SK-N-MC (cell line): Measurements from ENCODE around the gene TLE6.

Experiments used
- DNase-seq: peaks from one replicate; pipeline ENCODE4 v3.0.0-alpha.2; 2011; ENCODE audit warnings: low read depth, low spot score
- H3K27ac ChIP-seq: fragments of 200-600 bp; sonication (generic); 2 replicates; pipeline ENCODE4 v1.5.1; 2016; ENCODE audit warnings: mixed run types
- H3K36me3 ChIP-seq: fragments of 200-600 bp; sonication (generic); 2 replicates; pipeline ENCODE4 v1.6.1; 2017; ENCODE audit warnings: antibody characterized with exemption, low read length, mixed read lengths; ENCODE audit not compliant: insufficient read depth
- H3K4me3 ChIP-seq: fragments of 200-600 bp; sonication (generic); 2 replicates; pipeline ENCODE4 v1.5.1; 2016
- H3K9ac ChIP-seq: fragments of 200-600 bp; sonication (generic); 2 replicates; pipeline ENCODE4 v1.8.0; 2017; ENCODE audit warnings: mixed run types, mixed read lengths; ENCODE audit not compliant: insufficient read length
- H3K9me3 ChIP-seq: fragments of 200-600 bp; sonication (generic); 2 replicates; pipeline ENCODE4 v1.6.1; 2017; ENCODE audit warnings: low read depth, mild to moderate bottlenecking, antibody characterized with exemption, low read length, moderate library complexity, mixed read lengths
- EZH2 ChIP-seq: fragments of 200-600 bp; sonication (generic); IDR thresholded peaks from one replicate; pipeline ENCODE4 v1.6.1; 2017; ENCODE audit warnings: antibody characterized with exemption
- FOXP2 ChIP-seq: optimal IDR thresholded peaks from 2 replicates; pipeline ENCODE3; 2011; ENCODE audit warnings: mild to moderate bottlenecking, moderate library complexity; ENCODE audit not compliant: insufficient read depth; ENCODE audit errors: extremely low read length, control extremely low read depth
- POLR2AphosphoS5 ChIP-seq: IDR thresholded peaks from 2 replicates; pipeline ENCODE4 v1.6.1; 2012; ENCODE audit warnings: mild to moderate bottlenecking, low read depth, low read length, borderline replicate concordance

The TLE6 gene

GRCh38 chr19:3015126-3016057, 38.0 kb downstream of the TLE6 start:
- no peak for DNase-seq
- no peaks in the 10 kb centered on the region for H3K9me3 ChIP-seq
- no peaks in the 10 kb centered on the region for H3K36me3 ChIP-seq
- H3K9ac ChIP-seq = no peak overlapping the region
- no peak overlapping the region for H3K4me3 ChIP-seq
- TF ChIP-seq EZH2 (no peak), POLR2AphosphoS5 (no peak), FOXP2 (no peak)
- H3K27ac ChIP-seq = no peak overlapping the region

GRCh38 chr19:3017923-3018322, 40.6 kb downstream of the TLE6 start:
- Histone ChIP-seq H3K9me3 (no peaks in the 10 kb centered on the region), H3K4me3 (no peak overlapping the region), H3K9ac (no peak overlapping the region), H3K36me3 (no peaks in the 10 kb centered on the region), H3K27ac (no peak overlapping the region)
- DNase-seq = no peak
- TF ChIP-seq FOXP2 (no peak), EZH2 (no peak), POLR2AphosphoS5 (no peak)

GRCh38 chr19:3019211-3019854, 42.0 kb downstream of the TLE6 start:
- Histone ChIP-seq H3K9me3 (no peaks in the 10 kb centered on the region), H3K4me3 (no peak overlapping the region), H3K27ac (no peak overlapping the region), H3K9ac (no peak overlapping the region), H3K36me3 (no peaks in the 10 kb centered on the region)
- no peak for DNase-seq
- TF ChIP-seq EZH2 = no peak
- no peak for TF ChIP-seq POLR2AphosphoS5
- TF ChIP-seq FOXP2 = no peak

- Histone ChIP-seq H3K4me3 (no peak overlapping the region), H3K36me3 (no peaks in the 10 kb centered on the region), H3K27ac (no peak overlapping the region), H3K9me3 (no peaks in the 10 kb centered on the region), H3K9ac (no peak overlapping the region)
- no peak for DNase-seq
- TF ChIP-seq POLR2AphosphoS5 = no peak
- TF ChIP-seq EZH2 = no peak
- no peak for TF ChIP-seq FOXP2
These were observed 43.1 kb downstream of the TLE6 start for GRCh38 chr19:3020321-3020960.

GRCh38 chr19:3024509-3024869, 47.1 kb downstream of the TLE6 start:
- no peak overlapping the region for H3K9ac ChIP-seq
- no peak overlapping the region for H3K4me3 ChIP-seq
- DNase-seq = no peak
- TF ChIP-seq EZH2 = no peak
- TF ChIP-seq POLR2AphosphoS5 = no peak
- no peak for TF ChIP-seq FOXP2
- H3K9me3 ChIP-seq = no peaks in the 10 kb centered on the region
- H3K36me3 ChIP-seq = no peaks in the 10 kb centered on the region
- H3K27ac ChIP-seq = no peak overlapping the region

GRCh38 chr19:3024870-3025548, 47.6 kb downstream of the TLE6 start:
- Histone ChIP-seq H3K36me3 (no peaks in the 10 kb centered on the region), H3K9ac (no peak overlapping the region), H3K4me3 (peak overlapping the region; percentile 15; the same call in 1 of the 2 replicates), H3K27ac (no peak overlapping the region), H3K9me3 (no peaks in the 10 kb centered on the region)
- TF ChIP-seq POLR2AphosphoS5 (no peak), FOXP2 (no peak), EZH2 (no peak)
- no peak for DNase-seq

- TF ChIP-seq EZH2 (no peak), POLR2AphosphoS5 (no peak), FOXP2 (no peak)
- Histone ChIP-seq H3K27ac (no peak overlapping the region), H3K4me3 (0 out of 2 replicates have a peak overlapping the region, but pooled peaks have one; percentile 15), H3K36me3 (no peaks in the 10 kb centered on the region), H3K9ac (no peak overlapping the region), H3K9me3 (no peaks in the 10 kb centered on the region)
- DNase-seq = no peak
These were observed 48.2 kb downstream of the TLE6 start for GRCh38 chr19:3025549-3025886.

- H3K4me3 ChIP-seq = no peak overlapping the region
- no peak for DNase-seq
- H3K36me3 ChIP-seq = no peaks in the 10 kb centered on the region
- no peak for TF ChIP-seq POLR2AphosphoS5
- no peak for TF ChIP-seq EZH2
- no peak for TF ChIP-seq FOXP2
- H3K9ac ChIP-seq = no peak overlapping the region
- no peak overlapping the region for H3K27ac ChIP-seq
- H3K9me3 ChIP-seq = no peaks in the 10 kb centered on the region
These were observed 49.4 kb downstream of the TLE6 start for GRCh38 chr19:3026768-3027167.
